ENCODE measurements around the gene TMEM132D.

GRCh38 chr12:129034558-129035289, 869.1 kb downstream of the TMEM132D start:
- TF ChIP-seq CTCF (IDR thresholded peaks at IDR 0.05; ENCODE audit: low read length) (no peak), EZH2 (IDR thresholded peaks at IDR 0.05; ENCODE audit: borderline replicate concordance, low read length) (no peak)
